GM18867 (cell line): ENCODE measurements around the gene HLA-C.
"Not testable (repeated sequence)": the region's sequence is repeated elsewhere in the genome, so short reads cannot be mapped to it uniquely, and the experiment has no call there.

Source experiments
- ATAC-seq: cut with Tn5 transposase; IDR thresholded peaks from one replicate; pipeline ENCODE4 v1.9.1; 2021; ENCODE audit warnings: mild to moderate bottlenecking, moderate library complexity; ENCODE audit not compliant: unreplicated experiment

Gene HLA-C

GRCh38 chr6:31271641-31272357 is at the start of gene HLA-C:
HLA-C (minus strand) TSS chr6:31272092; CDS start chr6:31272071, 21 bp downstream.
- peak; percentile 81 for ATAC-seq

GRCh38 chr6:31321005-31321707 is 49.3 kb upstream of the HLA-C start:
- no peak for ATAC-seq

- no peak for ATAC-seq
These were observed 45.1 kb upstream of the HLA-C start for GRCh38 chr6:31317036-31317435.

GRCh38 chr6:31309641-31310040 is 37.7 kb upstream of the HLA-C start:
- ATAC-seq, result no peak

DNA sequence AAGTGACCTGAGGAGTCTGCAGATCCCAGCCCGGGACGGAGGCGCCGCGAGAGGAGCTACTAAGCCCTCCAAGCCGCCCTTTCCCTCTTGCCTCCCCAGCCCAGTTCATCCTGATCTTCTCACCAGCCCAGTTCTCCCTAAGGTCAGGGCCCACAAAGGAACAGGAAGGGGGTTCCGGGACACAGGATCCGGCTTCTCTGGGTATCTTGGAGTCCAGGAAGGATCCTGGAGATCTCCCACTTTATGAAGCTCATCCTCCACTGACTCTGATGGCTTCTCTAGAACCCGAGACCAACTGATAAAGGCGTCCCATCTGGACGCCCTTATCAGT is 36.9 kb upstream of the HLA-C start:
- ATAC-seq, result no peak

DNA sequence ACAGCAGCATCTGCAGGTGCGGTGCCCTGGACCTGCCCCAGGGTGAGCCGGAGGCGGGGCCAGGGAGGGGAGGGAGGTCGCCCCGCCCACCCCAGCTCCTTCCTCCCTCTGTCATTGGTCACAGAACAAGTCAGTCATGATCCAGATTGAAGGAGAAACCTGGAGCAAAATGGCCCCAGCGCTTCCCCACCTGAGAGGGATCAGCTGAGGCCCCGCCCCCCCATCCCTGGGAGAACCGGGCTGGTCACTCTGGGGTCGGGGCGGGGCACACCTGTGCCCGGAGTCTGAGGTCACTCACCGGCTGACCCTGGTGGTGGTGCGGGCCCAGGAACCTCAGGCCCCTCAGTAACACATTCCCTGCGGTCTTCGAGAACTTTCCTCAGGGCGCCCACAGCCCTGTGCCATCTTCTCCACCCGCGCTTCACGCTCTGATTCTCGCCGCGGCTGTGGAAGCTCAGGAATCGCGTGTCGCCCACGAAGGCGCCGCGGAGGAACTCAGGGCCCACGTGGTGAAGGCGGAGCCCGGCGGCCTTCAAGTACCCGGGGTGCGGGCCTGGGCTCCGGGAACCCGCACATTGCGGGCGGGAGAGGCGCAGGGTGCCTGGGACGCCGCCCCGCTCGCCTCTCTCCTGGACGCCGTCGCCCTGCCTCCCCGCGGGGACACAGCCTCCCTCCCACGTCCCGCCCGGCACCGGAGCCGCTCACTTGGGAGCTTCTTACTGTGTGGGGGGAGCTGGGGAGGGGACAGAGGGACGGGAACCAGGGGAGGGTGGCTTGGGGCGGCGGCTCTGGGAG is 36.4 kb upstream of the HLA-C start:
- no peak for ATAC-seq

DNA sequence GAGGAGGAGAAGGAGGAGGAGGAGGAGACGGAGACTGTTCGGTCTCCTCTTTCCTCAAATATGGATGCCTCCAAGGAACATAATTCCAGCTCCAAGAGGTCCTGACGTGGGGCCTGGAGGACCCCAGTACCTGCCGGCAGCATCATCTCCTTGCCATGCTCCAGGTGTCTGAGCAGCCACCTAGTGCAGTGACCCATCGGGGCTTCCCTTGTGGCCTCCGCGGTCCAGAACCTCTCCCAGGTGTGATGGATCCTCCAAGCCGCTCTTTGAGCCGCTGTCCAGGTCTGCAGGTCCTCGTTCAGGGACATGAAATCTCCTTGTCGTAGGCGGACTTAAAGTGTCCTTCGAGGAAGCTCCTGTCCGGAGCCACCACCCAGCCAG is 35.8 kb upstream of the HLA-C start:
- no peak for ATAC-seq

DNA sequence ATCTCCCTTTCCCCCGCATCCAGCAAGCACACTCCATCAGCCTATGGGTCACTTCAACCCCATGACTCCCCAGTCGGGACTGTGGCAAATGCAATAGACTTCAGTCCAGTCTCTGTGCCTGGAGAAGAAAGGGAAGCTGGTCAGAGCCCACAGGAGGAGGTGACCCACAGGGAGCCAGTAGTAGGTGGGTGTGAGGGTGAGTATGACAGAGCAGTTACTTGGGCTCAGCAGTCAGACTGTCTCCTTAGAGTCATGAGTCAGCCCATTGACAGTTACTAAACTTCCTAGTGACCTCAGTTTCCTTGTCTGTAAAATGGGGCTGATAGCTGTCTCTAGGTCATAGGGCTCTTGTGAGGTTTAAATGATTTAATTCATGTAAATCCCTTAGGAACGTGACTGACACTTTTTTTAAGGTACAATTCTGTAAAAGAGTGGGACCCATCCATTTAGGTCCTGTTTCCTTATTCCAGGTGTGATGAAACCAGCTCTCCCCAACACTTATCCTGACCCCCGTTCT is 33.9 kb upstream of the HLA-C start:
- no peak for ATAC-seq

DNA sequence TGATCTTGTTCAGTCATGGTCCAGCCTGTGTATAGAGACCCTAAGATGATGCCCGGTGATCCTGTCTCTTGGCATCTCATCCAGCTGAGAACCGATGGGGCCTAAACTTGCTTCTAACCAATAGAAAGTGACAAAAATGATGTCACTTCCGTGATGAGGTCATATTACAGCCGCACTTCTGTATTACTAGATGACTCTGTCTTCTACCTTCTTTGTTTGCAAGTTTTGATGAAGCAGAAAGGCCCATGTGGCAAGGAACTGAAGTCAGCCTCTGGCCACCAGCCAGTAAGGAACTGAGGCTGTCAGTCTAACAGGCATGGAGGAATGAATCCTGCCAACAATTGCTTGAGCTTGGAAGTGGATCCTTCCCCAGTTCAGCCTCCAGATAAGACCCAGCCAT is 32.8 kb upstream of the HLA-C start:
- ATAC-seq, result no peak

- no peak for ATAC-seq
These were observed 28.9 kb upstream of the HLA-C start for GRCh38 chr6:31300797-31301196.

- no peak for ATAC-seq
These were observed 28.1 kb upstream of the HLA-C start for GRCh38 chr6:31299947-31300346.

GRCh38 chr6:31299511-31299910 is 27.6 kb upstream of the HLA-C start:
- ATAC-seq, result no peak

- ATAC-seq, result no peak
These were observed 22.2 kb upstream of the HLA-C start for GRCh38 chr6:31294056-31294455.

- ATAC-seq, result no peak
These were observed 21.5 kb upstream of the HLA-C start for GRCh38 chr6:31293343-31293742.

DNA sequence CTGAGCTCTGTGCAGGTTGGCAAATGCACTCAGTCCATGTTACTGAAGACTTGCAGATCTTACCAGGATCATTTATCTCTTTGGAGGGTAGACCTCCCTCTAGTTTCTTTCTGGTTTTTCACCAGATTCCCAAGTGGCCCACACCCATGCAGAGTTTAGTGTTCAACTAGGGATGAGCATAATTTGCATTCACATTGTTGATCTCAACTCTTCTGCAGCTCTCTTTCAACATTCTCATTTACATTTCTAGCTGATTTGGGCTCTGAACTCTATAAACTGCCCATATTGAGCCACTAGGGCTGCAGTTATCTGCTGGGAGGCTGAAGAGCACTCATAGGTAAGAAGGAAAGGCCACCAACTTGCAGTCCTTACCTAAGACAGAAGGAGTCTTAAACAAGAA is 17.9 kb upstream of the HLA-C start:
- no peak for ATAC-seq

DNA sequence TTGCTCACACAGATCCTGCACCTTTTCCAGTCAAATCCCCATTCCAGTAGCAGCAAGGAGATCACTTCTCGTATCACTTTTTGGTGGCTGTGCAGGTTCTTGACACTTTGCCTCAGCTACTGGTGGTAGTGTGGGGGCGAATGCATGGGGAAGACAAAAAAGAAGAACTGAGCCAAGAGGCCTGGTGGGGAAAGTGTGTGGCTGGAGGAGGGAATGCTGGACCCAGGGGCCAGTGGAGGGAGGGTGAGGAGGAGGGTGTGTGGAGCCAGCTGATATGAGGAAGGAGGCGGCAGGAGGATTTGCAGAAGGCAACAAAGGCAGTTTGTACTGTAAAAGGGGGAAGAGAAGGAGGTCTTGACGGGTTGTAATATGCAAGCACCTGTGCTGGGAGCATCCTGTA is 15.7 kb upstream of the HLA-C start:
- ATAC-seq, result no peak

DNA sequence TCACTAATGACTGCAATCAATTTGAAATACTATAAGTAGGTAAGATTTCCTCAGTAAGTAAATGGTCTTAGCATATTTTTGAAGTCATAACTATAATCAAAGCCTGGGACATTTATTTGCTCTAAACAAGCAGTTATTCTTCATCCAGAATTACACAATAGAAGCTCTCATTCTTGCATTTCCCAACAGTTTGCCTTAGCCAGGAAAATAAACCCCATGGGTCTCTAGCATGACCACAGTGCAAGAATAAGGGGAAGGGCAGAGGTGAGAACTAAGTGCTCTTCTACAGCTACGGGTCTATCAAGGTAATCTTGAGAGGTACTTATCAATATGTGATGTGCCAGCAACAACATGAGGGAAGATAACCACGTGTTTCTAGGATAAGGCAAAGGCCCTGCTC is 14.1 kb upstream of the HLA-C start:
- no peak for ATAC-seq

DNA sequence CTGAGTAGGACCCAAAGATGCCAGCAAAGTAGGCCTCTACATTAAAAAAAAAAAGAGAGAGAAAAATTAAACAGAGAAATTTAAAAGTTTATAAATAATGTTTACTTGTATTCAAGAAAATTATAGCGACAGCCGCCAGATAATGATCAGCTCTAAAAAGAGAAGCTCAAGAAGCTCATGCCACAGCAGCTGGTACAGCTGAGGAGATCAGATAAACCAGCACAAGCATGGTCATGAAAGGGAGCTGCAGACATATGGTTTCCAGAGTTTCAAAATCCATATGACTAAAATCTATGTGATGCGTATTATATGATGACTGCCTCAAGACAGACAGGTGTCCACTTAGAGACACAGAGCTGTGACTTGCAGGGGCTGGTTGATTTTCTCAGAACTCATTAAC is 13.6 kb upstream of the HLA-C start:
- no peak for ATAC-seq

DNA sequence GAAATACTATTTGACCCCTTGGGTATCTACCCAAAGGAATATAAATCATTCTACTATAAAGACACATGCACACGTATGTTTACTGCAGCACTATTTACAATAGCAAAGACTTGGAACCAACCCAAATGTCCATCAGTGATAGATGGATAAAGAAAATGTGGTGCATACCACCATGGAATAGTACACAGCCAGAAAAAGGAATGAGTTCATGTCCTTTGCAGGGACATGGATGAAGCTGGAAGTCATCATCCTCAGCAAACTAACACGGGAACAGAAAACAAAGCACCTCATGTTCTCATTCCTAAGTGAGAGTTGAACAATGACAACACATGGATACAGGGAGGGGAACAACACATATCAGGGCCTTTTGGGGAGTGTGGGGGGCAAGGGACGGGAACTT is 7.8 kb upstream of the HLA-C start:
- not testable (repeated sequence) for ATAC-seq

- no peak for ATAC-seq
These were observed 1.1 kb upstream of the HLA-C start for GRCh38 chr6:31272836-31273626.

DNA sequence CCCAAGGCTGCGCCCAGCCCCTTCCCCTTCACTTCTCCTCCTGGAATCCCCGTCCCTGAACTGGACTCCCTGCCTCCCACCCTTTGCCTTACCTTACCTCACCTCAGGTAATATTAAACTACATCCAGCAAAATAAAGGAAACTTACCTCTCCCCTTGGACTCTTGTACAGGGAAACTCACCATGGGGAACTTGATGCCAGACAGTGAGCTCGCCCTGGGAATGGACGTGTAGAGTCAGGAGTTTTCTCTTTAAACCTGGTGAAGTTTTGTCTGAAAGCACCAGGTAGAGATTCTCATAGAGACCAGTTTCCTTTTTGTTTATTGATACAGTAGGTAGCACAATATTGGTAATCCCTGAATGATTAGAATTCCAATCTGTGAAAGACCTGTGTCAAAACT is 544 bp upstream of the HLA-C start:
- ATAC-seq, result no peak
